OCI-LY1 (cell line): ENCODE measurements around the gene PTPN23.

Experiments
- H2AFZ ChIP-seq: fragments of 200-600 bp; sonication (generic), shearing (Covaris generic); 2 replicates; pipeline ENCODE4 v1.6.0; 2014; ENCODE audit warnings: antibody characterized with exemption, mild to moderate bottlenecking, low read length
- H3F3A ChIP-seq: fragments of 200-600 bp; sonication (generic), shearing (Covaris generic); 2 replicates; pipeline ENCODE4 v1.6.0; 2014; ENCODE audit warnings: mild to moderate bottlenecking, antibody characterized with exemption, low read length, moderate library complexity; ENCODE audit not compliant: insufficient read depth
- H3K27ac ChIP-seq: fragments of 200-600 bp; sonication (generic); 2 replicates; pipeline ENCODE4 v1.5.1; 2014; ENCODE audit warnings: low read length, mixed run types, mild to moderate bottlenecking, low read depth; ENCODE audit not compliant: poor library complexity, severe bottlenecking
- H3K27me3 ChIP-seq: fragments of 200-600 bp; sonication (generic); 2 replicates; pipeline ENCODE4 v1.6.0; 2014; ENCODE audit warnings: antibody characterized with exemption, mild to moderate bottlenecking, low read length, moderate library complexity; ENCODE audit not compliant: insufficient read depth
- H3K36me3 ChIP-seq: fragments of 200-600 bp; sonication (generic); 2 replicates; pipeline ENCODE4 v1.6.1; 2014; ENCODE audit warnings: mild to moderate bottlenecking, antibody characterized with exemption, low read length, moderate library complexity, mixed read lengths; ENCODE audit not compliant: insufficient read depth
- H3K4me1 ChIP-seq: fragments of 200-600 bp; sonication (generic); 2 replicates; pipeline ENCODE4 v1.5.1; 2014; ENCODE audit warnings: mild to moderate bottlenecking, low read length, moderate library complexity; ENCODE audit not compliant: insufficient read depth, severe bottlenecking
- H3K4me2 ChIP-seq: fragments of 200-600 bp; sonication (generic), shearing (Covaris generic); 2 replicates; pipeline ENCODE4 v1.6.1; 2014; ENCODE audit warnings: low read length
- H3K4me3 ChIP-seq: fragments of 200-600 bp; sonication (generic); 2 replicates; pipeline ENCODE4 v1.5.1; 2014; ENCODE audit warnings: low read length, low read depth, mild to moderate bottlenecking, mixed read lengths; ENCODE audit not compliant: poor library complexity, severe bottlenecking
- H3K79me2 ChIP-seq: fragments of 200-600 bp; shearing (Covaris generic); 2 replicates; pipeline ENCODE4 v1.6.1; 2016; ENCODE audit warnings: mixed run types, low read length, mixed read lengths; ENCODE audit not compliant: insufficient read depth
- H3K9ac ChIP-seq: fragments of 200-600 bp; sonication (generic), shearing (Covaris generic); 2 replicates; pipeline ENCODE4 v1.6.1; 2014; ENCODE audit warnings: mild to moderate bottlenecking, low read length, mixed read lengths
- H3K9me2 ChIP-seq: fragments of 200-600 bp; sonication (generic), shearing (Covaris generic); 2 replicates; pipeline ENCODE4 v1.6.1; 2014; ENCODE audit warnings: low read depth, mild to moderate bottlenecking, low read length, mixed read lengths
- H3K9me3 ChIP-seq: fragments of 200-600 bp; shearing (Covaris generic); 2 replicates; pipeline ENCODE4 v1.6.1; 2014; ENCODE audit warnings: low read length, mixed read lengths
- H4K20me1 ChIP-seq: fragments of 200-600 bp; sonication (generic), shearing (Covaris generic); 2 replicates; pipeline ENCODE4 v1.6.0; 2016; ENCODE audit warnings: mild to moderate bottlenecking, low read length; ENCODE audit not compliant: insufficient read depth
- EZH2 ChIP-seq: fragments of 200-600 bp; sonication (generic), shearing (Covaris generic); IDR thresholded peaks from 2 replicates; pipeline ENCODE4 v1.8.0; 2017; ENCODE audit warnings: borderline replicate concordance, mixed run types, mild to moderate bottlenecking, antibody characterized with exemption, low read length, moderate library complexity, mixed read lengths
- TF ChIP-seq, protein P1 (sequence below): fragments of 200-600 bp; sonication (generic), shearing (Covaris generic); IDR thresholded peaks from 2 replicates; pipeline ENCODE4 v1.5.1; 2017; ENCODE audit warnings: mild to moderate bottlenecking, antibody characterized with exemption, low read length, moderate library complexity, mixed read lengths

PTPN23 gene

GRCh38 chr3:47377186-47377585 is 3.6 kb upstream of the PTPN23 start:
- H3K9me2 ChIP-seq, result no peaks in the 10 kb centered on the region
- H4K20me1 ChIP-seq, result no peaks in the 10 kb centered on the region
- peaks cover 17% of the 10 kb centered on the region for H3K4me1 ChIP-seq
- peaks cover 7% of the 10 kb centered on the region for H3K79me2 ChIP-seq
- no peaks in the 10 kb centered on the region for H3F3A ChIP-seq
- H3K36me3 ChIP-seq, result no peaks in the 10 kb centered on the region
- no peak overlapping the region for H3K9ac ChIP-seq
- no peak for TF ChIP-seq EZH2
- TF ChIP-seq, protein P1, sequence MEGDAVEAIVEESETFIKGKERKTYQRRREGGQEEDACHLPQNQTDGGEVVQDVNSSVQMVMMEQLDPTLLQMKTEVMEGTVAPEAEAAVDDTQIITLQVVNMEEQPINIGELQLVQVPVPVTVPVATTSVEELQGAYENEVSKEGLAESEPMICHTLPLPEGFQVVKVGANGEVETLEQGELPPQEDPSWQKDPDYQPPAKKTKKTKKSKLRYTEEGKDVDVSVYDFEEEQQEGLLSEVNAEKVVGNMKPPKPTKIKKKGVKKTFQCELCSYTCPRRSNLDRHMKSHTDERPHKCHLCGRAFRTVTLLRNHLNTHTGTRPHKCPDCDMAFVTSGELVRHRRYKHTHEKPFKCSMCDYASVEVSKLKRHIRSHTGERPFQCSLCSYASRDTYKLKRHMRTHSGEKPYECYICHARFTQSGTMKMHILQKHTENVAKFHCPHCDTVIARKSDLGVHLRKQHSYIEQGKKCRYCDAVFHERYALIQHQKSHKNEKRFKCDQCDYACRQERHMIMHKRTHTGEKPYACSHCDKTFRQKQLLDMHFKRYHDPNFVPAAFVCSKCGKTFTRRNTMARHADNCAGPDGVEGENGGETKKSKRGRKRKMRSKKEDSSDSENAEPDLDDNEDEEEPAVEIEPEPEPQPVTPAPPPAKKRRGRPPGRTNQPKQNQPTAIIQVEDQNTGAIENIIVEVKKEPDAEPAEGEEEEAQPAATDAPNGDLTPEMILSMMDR, result no peak
- H3K9me3 ChIP-seq, result no peaks in the 10 kb centered on the region
- no peaks in the 10 kb centered on the region for H3K27me3 ChIP-seq
- H3K27ac ChIP-seq, result no peak overlapping the region
- H2AFZ ChIP-seq, result no peak overlapping the region
- no peak overlapping the region for H3K4me3 ChIP-seq
- H3K4me2 ChIP-seq, result no peak overlapping the region

DNA sequence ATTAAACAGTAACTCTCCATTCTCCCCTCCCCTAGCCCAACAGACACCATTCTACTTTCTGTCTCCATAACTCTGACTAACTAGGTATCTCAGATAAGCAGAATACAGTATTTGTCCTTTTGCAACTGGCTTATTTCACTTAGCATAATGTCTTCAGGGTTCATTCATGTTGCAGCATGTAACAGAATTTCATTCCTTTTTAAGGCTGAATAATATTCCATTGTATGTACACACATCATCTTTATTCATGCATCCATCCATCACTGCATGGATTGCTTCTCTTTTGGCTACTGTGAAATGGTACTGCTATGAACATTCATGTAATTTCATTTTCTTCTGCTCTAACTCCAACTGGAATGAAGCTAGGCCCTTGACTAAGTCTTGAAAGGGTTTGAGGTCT is 2.0 kb upstream of the PTPN23 start:
- TF ChIP-seq, protein P1, result no peak
- TF ChIP-seq EZH2, result no peak
- Histone ChIP-seq H3K36me3 (no peaks in the 10 kb centered on the region), H3K4me3 (no peak overlapping the region), H4K20me1 (no peaks in the 10 kb centered on the region), H2AFZ (no peak overlapping the region), H3K9me2 (no peaks in the 10 kb centered on the region), H3K27ac (no peak overlapping the region), H3K4me1 (peaks cover 19% of the 10 kb centered on the region), H3K9ac (no peak overlapping the region), H3F3A (no peaks in the 10 kb centered on the region), H3K9me3 (no peaks in the 10 kb centered on the region), H3K27me3 (no peaks in the 10 kb centered on the region), H3K4me2 (no peak overlapping the region), H3K79me2 (peaks cover 21% of the 10 kb centered on the region)

DNA sequence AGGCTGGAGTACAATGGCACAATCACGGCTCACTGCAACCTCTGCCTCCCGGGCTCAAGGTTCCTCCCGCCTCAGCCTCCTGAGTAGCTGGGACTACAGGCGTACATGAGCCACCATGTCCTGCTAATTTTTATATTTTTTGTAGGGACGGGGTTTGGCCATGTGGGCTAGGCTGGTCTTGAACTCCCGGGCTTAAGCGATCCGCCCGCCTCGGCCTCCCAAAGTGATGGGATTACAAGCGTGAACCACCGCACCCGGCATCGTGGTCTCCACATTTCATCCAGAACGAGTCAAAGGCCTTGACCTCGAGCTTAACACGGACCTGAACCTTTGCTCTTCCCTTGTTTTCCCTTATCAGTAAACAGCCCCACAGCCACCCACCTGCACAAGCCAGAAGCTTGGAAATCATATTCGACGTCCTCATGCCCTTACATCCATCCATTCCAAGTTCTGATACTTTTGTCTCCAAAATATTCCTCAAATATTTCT is 1.4 kb upstream of the PTPN23 start:
- no peak overlapping the region for H2AFZ ChIP-seq
- H3K9me2 ChIP-seq, result no peaks in the 10 kb centered on the region
- no peaks in the 10 kb centered on the region for H4K20me1 ChIP-seq
- no peak overlapping the region for H3K27ac ChIP-seq
- peak overlapping the region; percentile 90 for H3K4me2 ChIP-seq
- H3F3A ChIP-seq, result no peaks in the 10 kb centered on the region
- H3K36me3 ChIP-seq, result no peaks in the 10 kb centered on the region
- H3K27me3 ChIP-seq, result no peaks in the 10 kb centered on the region
- peaks cover 19% of the 10 kb centered on the region for H3K4me1 ChIP-seq
- peaks cover 24% of the 10 kb centered on the region for H3K79me2 ChIP-seq
- H3K9me3 ChIP-seq, result no peaks in the 10 kb centered on the region
- H3K4me3 ChIP-seq, result peak overlapping the region; percentile 79
- peak overlapping the region; percentile 88 for H3K9ac ChIP-seq
- TF ChIP-seq EZH2, result no peak
- TF ChIP-seq, protein P1, result no peak
